ENCODE data around the gene BCKDHA.
"Not testable (repeated sequence)": the region's sequence is repeated elsewhere in the genome, so short reads cannot be mapped to it uniquely, and the experiment has no call there.

Gene BCKDHA

DNA sequence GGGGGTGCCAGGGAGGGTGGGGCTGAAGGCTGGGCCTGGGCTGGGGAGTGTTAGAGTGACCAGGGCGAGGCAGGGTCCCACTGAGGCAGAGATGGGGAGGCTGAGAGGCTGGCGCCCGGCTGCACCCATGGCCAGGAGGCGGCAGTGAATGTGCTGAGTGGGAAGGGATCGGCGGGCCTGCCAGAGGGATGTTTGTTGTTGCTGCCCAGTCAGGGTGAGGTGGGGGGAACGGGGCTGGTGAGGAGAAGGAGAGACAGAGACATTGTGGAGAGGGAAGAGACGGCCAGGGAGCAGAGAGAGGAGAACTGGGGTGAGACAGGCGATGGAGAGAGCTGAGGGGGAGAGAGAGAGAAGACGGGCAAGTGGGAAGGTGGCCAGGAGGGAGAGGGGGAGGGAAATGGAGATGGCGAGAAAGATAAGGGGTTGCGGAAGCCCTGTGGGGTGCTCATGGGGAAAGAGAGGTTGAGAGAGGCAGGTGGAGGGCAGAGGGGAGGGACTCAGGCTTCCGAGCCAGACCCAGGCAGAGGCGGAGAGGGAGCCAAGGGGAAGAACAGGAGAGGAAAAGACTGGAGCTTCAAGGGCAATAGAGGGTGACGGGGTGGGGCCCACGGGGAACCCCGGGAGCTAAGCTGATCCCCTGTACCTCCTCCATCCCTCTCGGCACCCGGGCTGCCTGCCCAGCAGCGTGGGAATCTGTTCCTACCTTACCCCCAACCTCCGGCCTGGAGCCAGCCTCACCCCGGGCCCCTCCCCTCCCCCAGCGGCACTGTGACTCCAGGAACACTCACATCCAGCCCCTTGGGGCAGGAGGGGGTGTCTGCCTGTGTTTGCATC, 30.2 kb downstream of the BCKDHA start:
- peak; percentile 75 for DNase-seq

DNA sequence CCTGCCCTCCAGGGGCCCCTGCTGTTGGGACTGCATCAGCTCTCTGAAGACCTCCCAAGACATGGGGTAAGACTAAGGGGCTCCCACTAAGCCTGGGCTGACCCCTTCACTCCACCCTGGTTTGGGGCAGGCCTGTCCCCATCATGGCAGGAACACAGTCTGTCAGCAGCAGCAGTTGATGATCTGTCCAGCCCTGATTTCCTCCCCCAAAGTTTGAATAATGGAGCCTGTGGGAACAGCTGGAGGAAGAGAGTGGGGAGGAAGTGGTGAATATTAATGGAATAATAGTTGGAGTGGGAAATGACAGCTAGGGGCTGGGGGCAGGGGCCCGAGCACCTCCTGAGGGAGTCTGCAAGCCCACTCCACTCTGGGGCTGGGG, 30.9 kb downstream of the BCKDHA start:
- DNase-seq = no peak

- DNase-seq = no peak
These were observed 33.3 kb downstream of the BCKDHA start for GRCh38 chr19:41430922-41431321.

DNA sequence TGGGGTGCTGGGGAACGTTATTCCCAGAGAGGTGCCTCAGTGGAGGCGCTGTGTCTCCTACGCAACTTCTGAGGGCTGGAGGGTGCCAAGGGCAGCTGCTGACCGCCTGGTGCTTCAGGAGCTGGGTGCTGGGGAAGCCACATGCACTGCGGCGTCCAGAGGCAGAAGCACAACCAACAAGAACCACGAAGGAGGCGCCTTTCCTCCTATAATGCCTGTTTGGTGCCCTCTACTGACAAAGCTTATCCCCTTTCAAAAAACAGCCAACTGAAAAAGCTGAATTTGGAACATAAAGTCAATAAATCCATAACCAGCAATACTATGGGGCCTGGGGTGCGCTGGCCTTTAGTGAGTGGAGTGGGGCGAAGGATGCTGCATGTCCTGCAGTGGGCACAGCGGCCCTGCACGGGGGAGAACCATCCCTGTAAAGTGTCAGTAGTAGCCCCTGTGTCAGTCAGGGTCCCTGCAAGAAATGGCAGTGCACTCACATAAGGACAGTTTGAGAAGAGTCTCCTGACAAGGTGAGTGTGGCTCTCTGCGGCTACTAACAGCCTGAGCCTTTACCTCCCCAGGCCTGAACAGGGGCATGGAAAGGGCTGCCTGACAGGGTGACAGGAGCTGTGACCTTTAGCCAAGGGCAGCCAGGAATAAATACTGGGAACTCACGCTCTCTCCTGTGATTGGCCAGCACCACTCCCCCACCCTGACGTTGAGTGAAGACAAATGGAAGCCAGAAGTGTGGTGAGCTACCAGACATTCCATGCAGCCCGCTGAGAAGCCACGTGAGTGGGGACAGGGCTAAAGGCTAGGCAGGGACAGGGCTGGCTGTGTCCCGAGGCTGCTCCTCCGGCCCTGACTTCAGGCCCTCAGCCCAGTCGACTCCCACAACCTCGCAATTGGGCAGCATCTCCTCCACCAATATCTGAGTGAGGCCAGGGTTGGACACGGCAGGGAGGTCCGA, 34.1 kb downstream of the BCKDHA start:
- DNase-seq = peak; percentile 81

GRCh38 chr19:41433171-41433570, 35.6 kb downstream of the BCKDHA start:
- DNase-seq = no peak

- DNase-seq = peak; percentile 33
These were observed 36.8 kb downstream of the BCKDHA start for GRCh38 chr19:41434450-41434849.

- not testable (repeated sequence) for DNase-seq
These were observed 37.8 kb downstream of the BCKDHA start for GRCh38 chr19:41435376-41435775.

DNA sequence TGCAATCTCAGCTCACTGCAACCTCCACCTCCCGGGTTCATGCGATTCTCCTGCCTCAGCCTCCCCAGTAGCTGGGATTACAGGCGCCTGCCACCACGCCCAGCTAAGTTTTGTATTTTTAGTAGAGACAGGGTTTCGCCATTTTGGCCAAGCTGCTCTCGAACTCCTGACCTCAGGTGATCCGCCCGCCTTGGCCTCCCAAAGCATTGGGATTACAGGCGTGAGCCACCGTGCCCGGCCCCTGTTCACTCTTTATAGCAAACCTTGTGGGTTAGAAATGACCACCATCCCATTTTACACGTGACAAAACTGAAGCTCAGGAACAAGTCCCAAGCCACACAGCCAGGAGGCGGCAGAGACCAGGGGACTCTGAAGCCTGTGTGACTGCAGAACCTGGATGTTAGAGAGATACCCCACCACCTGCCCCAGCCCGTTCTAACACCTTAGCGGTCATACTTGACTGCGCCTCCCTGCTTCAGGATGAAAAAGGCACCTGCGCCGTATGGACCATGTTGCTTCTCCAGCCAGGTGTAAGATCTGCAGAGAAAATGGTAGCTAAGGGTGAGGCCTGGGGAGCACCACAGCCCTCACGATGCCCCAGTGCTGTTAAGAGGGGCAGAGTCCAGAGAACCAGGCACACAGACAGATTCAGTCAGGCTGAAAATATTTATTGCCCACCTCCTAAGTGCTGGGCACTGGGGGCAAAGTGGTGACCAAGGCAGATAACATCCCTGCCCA, 38.5 kb downstream of the BCKDHA start:
- no peak for DNase-seq

- DNase-seq = no peak
These were observed 39.0 kb downstream of the BCKDHA start for GRCh38 chr19:41436674-41436951.

DNA sequence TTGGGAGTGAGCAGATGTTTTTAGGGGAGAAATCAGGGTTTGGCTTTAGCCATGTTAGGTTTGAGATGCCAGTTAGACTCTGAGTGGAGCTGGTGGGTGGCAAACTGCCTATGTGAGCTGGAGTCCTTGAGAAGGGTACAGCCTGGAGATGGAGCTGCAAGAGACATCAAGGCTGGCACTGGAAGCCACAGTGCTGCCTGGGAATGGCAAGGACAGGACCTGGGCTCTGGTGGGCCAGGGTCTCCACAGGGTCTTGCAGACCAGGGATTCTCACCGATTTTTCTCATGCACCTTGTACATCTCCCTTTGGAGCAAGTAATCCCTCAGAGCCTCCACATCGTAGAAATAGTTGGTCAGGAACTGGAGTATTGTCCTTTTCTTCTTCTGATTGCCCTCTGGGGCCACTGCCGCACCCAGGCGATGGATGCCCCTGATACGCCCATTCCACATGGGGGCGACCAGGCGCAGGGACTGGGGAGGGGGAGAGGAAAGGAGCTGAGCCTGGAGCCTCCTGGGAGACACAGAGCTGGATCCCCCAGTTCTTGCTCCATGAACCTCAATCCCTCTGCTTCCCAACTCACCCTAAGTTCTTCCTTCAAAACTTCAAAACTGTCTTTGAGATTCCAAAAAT, 40.4 kb downstream of the BCKDHA start:
- no peak for DNase-seq

DNA sequence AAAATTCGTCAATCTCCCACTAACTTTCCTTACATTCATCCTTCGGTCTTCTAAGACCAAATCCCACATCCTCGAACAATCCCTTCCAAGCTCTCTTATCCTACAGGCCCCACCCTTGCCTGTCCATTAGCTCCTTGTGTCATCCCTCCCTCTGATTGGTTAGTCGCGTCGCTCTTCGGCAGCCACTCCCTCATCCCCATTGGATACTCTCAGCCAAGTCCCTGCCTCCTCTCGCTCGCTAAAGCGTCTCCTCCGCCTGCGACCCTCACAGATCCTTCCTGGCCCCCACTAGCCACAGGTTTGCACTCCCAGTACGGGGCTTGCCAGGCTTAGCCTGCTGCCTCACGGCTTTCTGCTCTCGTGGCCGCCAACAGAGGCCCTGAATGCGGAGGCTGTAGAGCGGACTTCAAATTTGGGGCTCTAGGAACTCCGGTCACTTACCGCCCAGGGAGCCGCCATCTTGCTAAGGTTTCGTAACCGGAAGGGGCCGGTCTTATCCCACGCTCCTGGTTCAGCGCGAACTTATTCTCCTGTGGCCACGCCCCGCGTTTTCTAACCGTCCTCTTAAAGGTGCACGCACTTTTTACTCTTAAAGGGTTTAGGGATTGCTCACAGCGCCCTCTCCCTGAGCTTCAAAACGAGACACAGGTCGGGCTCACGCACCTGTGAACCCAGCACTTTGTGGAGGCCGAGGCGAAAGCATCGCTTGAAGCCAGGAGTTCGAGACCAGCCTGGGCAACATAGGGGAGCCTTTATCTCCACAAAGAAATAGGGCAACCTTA, 42.0 kb downstream of the BCKDHA start, which contains the start of gene DMAC2:
Gene DMAC2 (minus strand): TSS at position 472 of the 782 bp plus-strand sequence. CDS start 13 bp downstream, at position 459.
- peak; percentile 100 for DNase-seq

DNA sequence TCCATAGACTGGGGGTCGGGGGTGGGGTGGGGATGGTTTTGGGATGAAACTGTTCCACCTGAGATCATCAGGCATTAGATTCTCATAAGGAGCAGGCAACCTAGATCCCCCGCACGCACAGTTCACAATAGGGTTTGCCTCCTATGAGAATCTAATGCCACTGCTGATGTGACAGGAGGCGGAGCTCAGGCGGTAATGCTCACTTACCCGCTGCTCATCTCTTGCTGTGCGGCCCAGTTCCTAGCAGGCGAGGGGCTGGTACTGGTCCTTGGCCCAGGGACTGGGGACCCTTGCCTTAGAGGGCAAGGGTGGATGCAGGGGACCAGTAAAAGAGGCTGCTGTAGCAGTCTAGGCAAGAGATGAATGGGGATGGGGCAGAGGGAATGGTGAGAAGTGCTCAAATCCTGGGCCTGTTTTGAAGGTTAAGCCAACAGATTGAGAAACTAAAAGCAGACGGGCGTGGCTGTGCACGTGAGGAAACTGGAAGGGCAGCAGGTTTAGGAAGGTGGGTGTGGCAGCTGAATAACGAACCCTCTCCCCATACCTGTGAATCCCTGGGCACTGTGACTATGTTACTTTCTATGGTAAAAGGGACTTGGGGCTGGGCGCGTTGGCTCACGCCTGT, 43.8 kb downstream of the BCKDHA start:
- no peak for DNase-seq

- DNase-seq = no peak
These were observed 45.1 kb downstream of the BCKDHA start, which contains the start of gene ERICH4 for GRCh38 chr19:41442473-41443355. TSS of gene ERICH4 (plus strand) at chr19:41443156. CDS start at chr19:41443170, 14 bp downstream.

GRCh38 chr19:41443813-41444455, 46.3 kb downstream of the BCKDHA start:
- DNase-seq = no peak

GRCh38 chr19:41445575-41445974, 48.0 kb downstream of the BCKDHA start:
- no peak for DNase-seq

GRCh38 chr19:41447732-41448332, 50.2 kb downstream of the BCKDHA start:
- DNase-seq = no peak

DNA sequence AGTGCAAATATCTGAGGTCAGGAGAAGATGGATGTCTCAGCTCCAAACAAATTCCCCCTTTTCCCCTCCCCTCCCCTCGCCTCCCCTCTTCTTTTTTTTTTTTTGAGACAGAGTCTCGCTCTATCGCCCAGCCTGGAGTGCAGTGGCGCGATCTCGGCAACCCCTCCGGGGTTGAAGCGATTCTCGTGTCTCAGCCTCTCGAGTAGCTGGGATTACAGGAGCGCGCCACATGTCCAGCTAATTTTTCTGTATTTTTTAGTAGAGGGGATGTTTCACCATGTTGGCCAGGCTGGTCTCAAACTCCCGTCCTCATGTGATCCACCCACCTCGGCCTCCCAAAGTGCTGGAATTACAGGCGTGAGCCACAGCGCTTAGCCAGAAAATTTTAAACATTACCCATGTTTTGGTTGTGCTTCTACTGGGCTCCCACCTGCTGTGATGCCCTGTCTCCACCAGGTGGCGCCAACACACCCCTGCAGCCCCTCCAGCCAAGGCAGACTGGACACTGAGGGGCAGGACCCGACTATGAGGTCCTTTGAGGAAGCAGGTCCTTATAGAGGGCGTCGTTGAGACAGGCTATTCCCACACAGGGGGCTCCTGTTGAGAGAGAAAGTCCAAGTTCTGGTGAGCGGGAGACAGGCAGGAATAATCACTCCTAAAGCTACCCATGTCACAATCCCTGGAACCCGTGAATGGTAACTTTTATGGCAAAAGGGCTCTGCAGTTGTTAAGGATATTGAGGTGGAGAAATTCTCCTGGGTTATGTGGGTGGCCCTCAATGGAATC, 51.7 kb downstream of the BCKDHA start:
- DNase-seq = peak; percentile 81

- no peak for DNase-seq
These were observed 52.2 kb downstream of the BCKDHA start for GRCh38 chr19:41449865-41450178.
